IPS-11a (cell line): Measurements from ENCODE around the gene EEF1G.
"Not testable (repeated sequence)": the region's sequence is repeated elsewhere in the genome, so short reads cannot be mapped to it uniquely, and the experiment has no call there.

Experiments
- H3K4me3 ChIP-seq: one replicate; pipeline ENCODE4 v1.5.1; 2013; ENCODE audit warnings: low read depth, low read length, control low read depth

Gene EEF1G

DNA sequence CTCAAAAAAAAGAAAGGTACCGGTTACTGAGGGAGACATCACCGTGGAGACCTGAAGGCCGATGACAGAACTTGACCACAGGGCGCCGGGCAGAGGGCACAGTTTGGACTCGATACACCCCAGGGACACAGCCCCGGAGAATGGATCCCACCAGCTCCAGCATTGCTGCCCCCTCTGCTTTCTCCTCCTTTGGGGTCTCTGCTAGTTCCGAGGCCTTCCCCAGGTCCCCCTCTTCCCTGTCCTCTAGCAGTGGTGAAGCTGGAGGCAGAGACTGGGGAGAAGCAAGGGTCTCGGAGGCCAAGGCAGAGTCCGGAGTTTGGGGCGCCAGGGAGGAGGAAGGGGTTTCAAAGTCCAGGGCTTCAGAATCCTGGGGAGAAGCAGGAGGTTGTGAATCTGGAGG lies 4.8 kb upstream of the EEF1G start:
- no peak overlapping the region for H3K4me3 ChIP-seq

DNA sequence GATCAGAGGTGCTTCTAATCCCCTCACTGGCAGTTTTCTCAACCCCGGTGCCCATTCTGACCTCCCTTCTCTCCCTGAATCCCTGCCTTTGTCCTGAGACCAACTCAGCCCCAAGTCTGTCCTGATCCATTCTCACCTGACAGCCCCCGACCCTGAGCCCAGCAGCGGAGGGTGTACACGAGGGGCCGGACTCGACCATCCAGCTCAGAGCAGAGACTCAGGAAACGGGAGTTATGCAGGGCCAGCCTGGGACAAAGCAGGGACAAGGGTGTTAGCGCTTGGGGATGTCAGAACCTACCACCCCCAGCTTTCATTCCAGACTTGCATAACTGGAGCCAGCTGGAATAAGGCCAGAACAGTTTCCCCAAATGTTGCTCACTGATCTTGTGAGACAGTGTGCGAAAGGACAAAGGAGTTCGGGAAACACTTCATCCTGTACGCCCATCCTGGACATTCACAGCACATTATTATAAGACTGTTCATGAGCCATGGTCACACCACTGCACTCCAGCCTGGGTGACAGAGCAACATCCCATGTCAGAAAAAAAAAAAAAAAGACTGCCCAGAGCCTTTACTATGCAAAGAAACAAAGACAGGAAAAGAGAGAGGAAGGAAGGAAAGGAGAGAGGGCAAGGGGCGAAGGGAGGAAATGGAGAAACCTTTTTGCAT lies 3.5 kb upstream of the EEF1G start:
- no peak overlapping the region for H3K4me3 ChIP-seq

DNA sequence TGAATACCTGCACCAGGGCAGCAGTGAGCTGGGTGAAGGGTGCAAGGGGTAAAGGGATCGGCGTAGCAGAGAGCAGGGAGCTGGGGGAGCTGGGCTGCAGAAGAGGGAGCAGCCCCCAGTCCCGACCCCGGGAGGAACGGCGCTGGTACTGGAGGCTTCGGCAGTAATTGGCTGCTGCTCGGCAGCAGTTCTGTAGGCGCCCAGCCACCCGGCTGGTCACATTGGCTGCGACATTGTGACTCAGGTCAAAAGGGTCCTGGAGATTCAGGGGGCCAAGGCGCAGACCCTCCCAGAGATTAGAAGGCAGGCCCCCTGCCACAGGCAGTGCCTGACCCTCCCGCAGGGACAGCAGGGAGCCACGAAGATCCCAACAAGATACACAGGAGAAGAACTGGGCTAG lies 2.1 kb upstream of the EEF1G start:
- no peak overlapping the region for H3K4me3 ChIP-seq

DNA sequence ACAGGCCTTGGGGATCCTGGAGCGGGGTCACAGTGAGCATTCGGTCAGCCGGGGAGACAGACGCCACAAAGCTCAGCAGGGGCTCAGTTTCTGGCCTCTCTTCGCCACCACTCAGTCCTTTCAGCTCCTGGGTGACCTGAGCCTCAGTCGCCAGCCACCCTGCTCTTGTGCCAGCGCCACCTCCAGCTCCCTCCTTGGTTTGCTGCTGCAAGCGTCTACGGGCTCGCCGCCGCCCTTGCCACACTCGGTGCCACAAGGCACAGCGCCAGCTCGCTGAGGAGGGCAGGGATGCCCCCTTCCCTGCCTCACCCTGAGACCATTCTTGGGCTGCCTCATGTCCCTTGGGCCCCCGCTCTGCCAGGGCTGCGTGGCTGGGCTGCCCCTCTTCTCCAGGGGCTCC lies 1.5 kb upstream of the EEF1G start:
- H3K4me3 ChIP-seq, result peak overlapping the region; percentile 72

DNA sequence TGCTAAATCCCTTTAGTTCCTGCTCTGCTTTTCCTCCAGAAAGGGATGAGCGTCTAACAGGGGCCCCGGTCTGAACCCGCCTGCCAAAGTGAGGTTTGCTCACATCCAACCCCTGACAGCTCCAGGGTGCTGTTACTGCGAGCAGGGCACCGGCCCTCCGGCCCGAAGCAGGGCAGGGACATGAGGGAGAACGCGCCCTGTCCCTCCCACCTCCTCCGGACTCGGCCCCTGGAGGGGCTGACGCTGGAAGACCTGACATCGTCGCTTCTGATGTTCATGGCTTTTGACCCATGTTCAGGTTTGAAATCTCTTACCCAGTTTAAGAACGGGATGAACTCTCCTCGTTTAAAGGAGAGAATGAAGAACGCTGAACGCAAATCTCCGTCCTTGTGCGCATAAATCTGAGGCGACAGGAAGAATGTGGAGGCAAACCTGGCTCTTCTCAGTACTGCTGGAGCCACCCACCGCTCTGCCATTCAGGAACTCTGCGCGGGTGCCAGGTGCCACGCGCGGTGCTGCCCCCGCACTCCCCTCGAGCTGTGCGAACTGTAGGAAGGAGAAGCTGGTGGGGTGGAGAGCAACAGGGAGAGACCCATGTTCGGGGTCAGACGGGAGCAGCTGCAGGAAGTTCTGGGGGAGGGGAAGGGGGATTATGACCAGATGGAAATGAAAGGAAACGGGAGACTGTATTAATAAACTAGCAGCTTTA lies 826 bp upstream of the EEF1G start:
- peak overlapping the region; percentile 72 for H3K4me3 ChIP-seq

GRCh38 chr11:62573006-62573591 lies 592 bp downstream of the EEF1G start:
- H3K4me3 ChIP-seq, result peak overlapping the region; percentile 98

DNA sequence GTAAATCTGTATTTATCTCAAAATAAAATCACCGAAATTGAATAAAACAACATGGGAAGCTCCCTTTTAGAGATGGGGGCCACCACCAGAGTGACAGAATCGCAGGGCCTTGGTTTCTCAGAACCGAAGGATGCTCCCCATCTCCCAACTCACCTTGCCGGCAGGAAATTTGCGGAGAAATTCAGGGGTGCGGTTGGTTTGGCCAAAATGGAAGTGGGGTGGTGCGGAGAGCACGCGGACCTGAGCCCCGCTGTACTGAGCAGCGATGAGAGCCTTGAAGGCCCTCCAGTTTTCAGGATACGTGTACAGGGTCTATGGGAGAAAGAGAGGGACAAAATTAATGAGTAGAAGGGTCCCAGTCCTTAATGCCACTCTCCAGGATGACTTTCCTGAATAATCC lies 1.3 kb downstream of the EEF1G start:
- peak overlapping the region; percentile 98 for H3K4me3 ChIP-seq

- H3K4me3 ChIP-seq, result not testable (repeated sequence)
Measured at GRCh38 chr11:62571493-62571892, 2.2 kb downstream of the EEF1G start.

- H3K4me3 ChIP-seq, result not testable (repeated sequence)
Measured at GRCh38 chr11:62570903-62571302, 2.8 kb downstream of the EEF1G start.

GRCh38 chr11:62569611-62570010 lies 4.1 kb downstream of the EEF1G start:
- no peak overlapping the region for H3K4me3 ChIP-seq

DNA sequence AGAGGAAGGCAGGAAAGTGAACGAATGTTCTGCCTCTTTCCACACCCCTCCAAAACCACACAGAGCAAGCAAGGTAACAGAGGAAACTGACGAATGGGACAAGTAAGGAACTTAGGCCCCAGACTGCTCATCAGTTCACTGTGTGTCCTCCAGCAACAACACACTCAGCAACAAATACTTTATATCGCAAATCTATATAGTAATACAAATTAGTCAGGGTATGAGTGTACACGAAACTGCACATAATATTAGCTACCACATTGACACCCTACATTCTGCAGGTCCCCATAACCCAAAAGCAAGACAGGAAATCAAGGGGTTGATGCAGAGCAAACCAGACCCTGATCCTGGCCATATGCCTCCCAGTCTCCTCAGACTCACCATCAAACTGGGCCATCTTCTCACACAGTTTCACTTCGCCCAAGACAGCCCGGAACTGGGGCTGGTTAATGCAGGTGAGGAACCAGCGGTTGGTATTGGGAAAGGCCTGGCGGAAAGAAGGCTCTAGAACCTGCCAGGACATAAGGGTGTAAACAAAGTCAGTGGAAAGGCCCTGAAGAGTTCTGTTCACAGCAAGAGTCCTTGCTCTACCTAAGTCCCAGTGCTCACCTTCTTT lies 6.6 kb downstream of the EEF1G start:
- H3K4me3 ChIP-seq, result no peak overlapping the region

- no peak overlapping the region for H3K4me3 ChIP-seq
Measured at GRCh38 chr11:62566247-62566646, 7.4 kb downstream of the EEF1G start.

DNA sequence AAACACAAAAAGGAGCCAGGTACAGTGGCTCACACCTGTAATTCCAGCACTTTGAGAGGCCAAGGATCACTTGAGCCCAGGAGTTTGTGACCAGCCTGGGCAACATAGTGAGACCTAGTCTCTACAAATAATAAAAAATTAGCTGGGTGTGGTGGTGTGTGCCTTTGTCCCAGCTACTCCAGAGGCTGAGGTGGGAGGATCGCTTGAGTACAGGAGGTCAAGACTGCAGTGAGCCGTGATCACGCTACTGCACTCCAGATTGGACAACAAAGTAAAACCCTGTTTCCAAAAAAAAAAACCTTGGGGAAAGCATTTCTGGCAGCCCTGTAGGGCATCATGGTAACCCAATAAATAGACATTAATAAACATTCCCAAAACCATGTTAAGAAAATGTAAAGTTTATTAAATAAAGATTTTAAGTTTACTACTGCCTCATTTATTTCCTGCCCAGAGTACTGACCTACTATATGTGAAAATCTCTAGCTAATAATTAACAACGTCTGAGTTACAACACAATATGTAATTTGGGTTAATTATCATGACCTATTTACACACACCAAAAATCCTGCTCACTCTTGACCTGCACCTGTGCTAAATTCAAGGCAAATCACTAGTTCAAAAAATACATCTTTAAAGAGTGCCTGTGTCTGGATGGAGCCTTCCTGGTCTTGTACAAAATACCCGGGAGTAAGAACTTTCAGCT lies 8.4 kb downstream of the EEF1G start:
- H3K4me3 ChIP-seq, result no peak overlapping the region

GRCh38 chr11:62561677-62562230 lies 11.9 kb downstream of the EEF1G start:
- H3K4me3 ChIP-seq, result not testable (repeated sequence)

- no peak overlapping the region for H3K4me3 ChIP-seq
Measured at GRCh38 chr11:62560566-62561103, 13.1 kb downstream of the EEF1G start.

GRCh38 chr11:62559626-62560025 lies 14.1 kb downstream of the EEF1G start:
- not testable (repeated sequence) for H3K4me3 ChIP-seq

- no peak overlapping the region for H3K4me3 ChIP-seq
Measured at GRCh38 chr11:62559204-62559603, 14.5 kb downstream of the EEF1G start.

- H3K4me3 ChIP-seq, result no peak overlapping the region
Measured at GRCh38 chr11:62558669-62559068, 15.0 kb downstream of the EEF1G start.

DNA sequence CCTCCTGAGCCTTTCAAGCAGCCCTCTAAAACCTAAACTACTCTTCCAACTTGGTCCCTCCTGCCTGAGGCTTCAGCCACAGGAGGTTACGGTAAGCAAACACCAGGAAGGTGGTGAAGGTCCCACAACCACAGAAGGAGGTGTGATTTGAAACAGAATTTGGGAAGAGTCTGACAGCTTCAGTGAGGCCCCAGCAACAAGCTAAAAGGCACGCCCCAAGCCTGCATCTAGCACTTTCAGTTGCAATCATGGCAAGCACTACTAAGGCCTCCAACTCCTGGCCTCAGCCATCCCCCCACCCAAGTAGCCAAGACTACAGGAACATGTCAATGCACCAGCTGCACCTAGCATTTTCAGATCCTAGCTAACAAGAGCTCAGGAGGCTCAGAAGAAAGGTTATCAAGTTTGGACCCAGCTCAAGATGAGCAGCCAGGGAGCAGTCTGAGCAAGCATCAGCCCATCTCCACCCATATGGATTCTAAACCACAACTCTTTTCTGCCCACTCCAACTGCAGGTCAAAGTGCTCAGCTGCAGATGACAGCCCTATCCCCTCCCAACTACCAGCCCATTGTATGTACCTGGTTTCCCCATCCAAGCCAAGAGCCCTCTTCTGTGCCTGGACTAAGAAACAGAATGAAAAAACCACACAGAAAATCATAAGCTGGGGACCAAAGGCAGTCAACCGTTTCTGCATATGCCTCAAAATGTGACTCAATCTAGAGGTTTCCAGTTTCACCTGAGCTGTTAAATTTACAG lies 16.6 kb downstream of the EEF1G start:
- H3K4me3 ChIP-seq, result no peak overlapping the region
